Measurements from ENCODE around the gene VPS13A.

VPS13A gene

DNA sequence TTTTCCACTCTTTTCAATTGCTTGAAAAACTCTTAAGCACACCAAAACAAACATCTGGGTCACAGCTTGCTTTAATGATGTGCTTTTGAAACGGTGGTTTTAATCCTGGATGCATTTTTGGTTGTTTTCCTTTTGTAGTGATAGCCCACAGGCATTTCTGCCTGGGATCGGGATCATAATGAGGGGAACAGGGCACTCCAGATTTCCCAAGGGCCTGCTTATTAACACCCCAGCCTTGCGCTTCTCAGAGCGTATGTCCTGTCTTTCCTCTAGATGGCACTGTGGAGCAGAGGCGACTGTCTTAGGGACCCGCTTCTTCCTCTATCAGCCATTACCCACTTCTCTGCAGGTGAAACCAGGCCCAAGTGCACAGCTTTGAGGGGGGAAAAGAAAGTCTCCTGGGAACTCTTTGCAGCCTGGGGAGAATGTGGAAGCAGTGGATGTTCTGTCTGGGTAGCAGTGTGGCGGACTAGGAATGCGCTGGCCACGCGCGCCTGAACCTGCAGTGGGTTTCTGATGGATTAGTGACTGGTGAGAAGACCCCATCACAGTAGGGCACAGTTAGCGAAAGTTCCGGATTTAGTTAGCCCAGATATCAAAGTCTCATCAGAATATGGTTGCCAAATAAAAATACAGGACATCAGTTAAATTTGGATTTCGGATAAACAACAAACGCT, 280.7 kb downstream of the VPS13A start:
- DNase-seq (ENCODE audit: low read depth in 2 of 2): peak; percentile 38 to 50

DNA sequence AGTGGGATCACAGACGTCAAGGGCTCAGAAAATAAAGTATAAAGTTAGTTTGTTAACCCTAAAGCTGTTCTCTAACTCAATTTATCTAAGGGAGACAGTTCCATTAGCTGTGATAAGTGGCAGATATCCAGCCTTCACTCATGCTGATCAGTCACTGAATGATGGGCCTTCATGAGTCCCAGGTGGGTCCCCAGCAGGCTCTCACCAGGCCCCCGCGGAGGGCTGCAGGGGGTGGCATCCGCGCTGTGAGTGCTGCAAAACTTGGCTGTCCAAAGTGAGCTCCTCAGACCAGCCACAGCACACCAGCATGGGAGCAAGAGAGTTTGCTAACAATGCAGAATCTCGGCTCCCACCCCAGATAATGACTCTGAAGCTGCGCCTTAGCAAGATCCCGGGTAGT, 283.6 kb downstream of the VPS13A start:
- DNase-seq (ENCODE audit: low read depth in 2 of 2): no peak

DNA sequence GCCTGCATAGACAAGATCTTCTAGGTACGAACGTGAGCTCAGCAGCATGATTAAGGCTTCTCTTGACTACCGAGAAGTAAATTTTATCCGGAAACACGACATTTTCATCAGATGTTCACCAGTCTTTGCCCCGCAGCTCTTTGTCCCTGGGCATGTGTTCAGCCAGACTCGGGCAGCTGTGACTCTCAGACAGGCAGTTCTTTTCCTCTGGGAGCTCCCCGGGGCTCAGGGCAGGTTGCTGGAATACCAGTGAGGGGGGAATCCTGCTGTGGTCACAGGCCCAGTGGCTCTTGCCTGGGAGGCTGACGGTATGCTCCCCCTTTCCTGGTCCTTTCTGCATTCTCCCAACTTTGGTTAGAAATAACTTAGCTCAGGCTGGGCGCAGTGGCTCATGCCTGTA, 284.7 kb downstream of the VPS13A start:
- DNase-seq (ENCODE audit: low read depth in 2 of 2): no peak

DNA sequence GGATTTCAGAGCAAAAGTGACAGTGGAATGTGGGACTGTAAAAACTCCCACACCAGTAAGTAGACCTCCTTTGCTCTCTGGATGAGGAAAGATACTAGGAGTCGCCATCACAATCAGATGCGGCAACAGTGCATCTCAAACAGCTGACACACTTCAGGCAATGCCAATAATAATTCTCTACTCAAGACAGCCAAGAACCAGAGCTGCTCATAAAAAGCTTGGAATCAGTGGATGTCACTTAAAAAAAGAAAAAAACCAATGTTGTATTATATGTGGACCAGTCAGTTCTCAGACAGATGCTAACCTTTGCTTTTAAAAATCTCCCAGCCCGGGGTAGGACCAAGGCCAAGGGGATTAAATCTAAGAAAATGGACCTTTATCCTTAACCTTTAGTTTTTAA, 285.8 kb downstream of the VPS13A start:
- no peak for DNase-seq (ENCODE audit: low read depth in 2 of 2)

DNA sequence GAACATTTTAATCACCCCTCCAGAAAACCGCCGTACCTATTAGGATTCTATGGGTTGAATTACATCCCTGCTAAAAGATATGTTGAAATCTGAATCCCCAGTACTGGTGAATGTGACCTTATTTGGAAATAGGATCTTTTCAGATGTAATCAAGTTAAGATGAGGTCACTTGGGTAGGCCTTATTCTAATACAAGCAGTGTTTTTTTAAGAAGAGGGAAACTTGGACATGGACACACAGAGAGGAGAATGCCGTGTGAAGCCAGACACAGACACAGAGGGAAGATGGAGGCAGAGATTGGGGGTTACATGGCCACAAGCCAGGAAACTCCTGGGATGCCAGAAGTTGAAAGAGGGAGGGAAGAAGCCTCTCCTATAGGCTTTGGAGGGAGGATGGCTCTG, 287.3 kb downstream of the VPS13A start:
- DNase-seq (ENCODE audit: low read depth in 2 of 2): no peak

DNA sequence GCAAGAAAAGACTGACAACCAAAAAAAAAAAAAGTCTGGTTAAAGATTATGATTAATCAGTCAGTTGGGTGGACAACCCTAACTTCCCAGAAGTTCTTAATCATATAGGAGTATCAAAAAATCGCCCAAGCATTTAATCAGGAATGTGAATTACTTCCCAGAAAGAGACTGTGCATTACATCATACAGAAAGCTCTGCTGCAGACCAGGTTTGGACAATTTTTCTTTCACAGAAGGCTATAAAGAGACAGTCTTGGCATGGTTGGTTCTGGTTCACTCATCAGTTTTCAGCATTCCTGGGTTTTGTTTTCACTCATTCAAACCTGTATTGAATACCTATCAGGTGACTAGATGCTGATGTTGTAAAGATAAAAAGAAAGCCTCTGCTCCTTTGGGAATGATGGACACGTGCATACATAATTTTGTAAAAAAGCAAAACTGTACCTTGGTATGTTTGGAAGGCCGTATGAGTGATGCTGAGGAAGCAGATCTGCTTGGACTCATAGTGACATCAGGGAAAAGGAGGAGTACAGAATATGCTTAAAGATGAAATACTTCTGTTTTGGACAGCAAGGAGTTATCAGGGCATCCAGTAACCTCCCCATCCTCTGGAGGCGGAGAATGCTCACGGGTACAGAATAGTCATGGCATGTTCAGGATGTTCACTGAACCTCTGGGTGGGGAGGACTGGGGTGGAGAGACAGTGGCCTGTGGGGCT, 292.3 kb downstream of the VPS13A start:
- no peak for DNase-seq (ENCODE audit: low read depth in 2 of 2)
